Measurements from ENCODE around the gene GIPC2.

GRCh38 chr1:78102916-78103315 lies 57.1 kb downstream of the GIPC2 start:
- TF ChIP-seq CEBPB (IDR thresholded peaks at IDR 0.05) (no peak), TCF12 (IDR thresholded peaks at IDR 0.05; ENCODE audit: low read depth) (no peak), RAD21 (IDR thresholded peaks at IDR 0.05; ENCODE audit: low read depth) (no peak), MAX (IDR thresholded peaks at IDR 0.05) (no peak), REST (IDR thresholded peaks at IDR 0.05; ENCODE audit: low read depth) (no peak), TAF1 (IDR thresholded peaks at IDR 0.05; ENCODE audit: low read depth) (no peak), EP300 (IDR thresholded peaks at IDR 0.05; ENCODE audit: borderline replicate concordance) (no peak), USF1 (IDR thresholded peaks at IDR 0.05) (no peak), FOXM1 (IDR thresholded peaks at IDR 0.05; ENCODE audit: borderline replicate concordance, low read depth) (no peak), TEAD4 (IDR thresholded peaks at IDR 0.05) (no peak), ZBTB7A (IDR thresholded peaks at IDR 0.05; ENCODE audit: low read depth) (no peak), YY1 (IDR thresholded peaks at IDR 0.05; ENCODE audit: low read depth) (no peak), EGR1 (IDR thresholded peaks at IDR 0.05) (no peak), CREB1 (IDR thresholded peaks at IDR 0.05; ENCODE audit: low read depth) (no peak)
